ENCODE data around the gene MRPL43. TPM values are rescaled to one million over a fixed set of nuclear protein-coding genes. Genes with fewer than 3 reads are reported as not detected.

The MRPL43 gene
- total and polyA plus RNA-seq, 2 experiments from 2014 or later: 114 to 128 TPM

- no peaks in the 10 kb centered on the region for H3K27me3 ChIP-seq
- no peak for TF ChIP-seq CTCF (IDR thresholded peaks at IDR 0.05; ENCODE audit: low read depth, low read length)
- peaks cover 13% of the 10 kb centered on the region for H3K36me3 ChIP-seq
- DNase-seq (ENCODE audit: low read depth in 1 of 2, low spot score in 1 of 2): no peak
- H3K9me3 ChIP-seq (ENCODE audit: low read depth): no peaks in the 10 kb centered on the region
- H3K4me1 ChIP-seq (ENCODE audit: low read depth): peaks cover 7% of the 10 kb centered on the region
- peak overlapping the region; percentile 94 for H3K27ac ChIP-seq
- H3K4me3 ChIP-seq: peak overlapping the region; percentile 82
Observed at GRCh38 chr10:100987685-100988049, 370 bp upstream of the MRPL43 start.

GRCh38 chr10:100986623-100986951 is 710 bp downstream of the MRPL43 start:
- Histone ChIP-seq H3K27ac (peak overlapping the region; percentile 94), H3K27me3 (no peaks in the 10 kb centered on the region), H3K4me1 (ENCODE audit: low read depth) (peaks cover 7% of the 10 kb centered on the region), H3K9me3 (ENCODE audit: low read depth) (no peaks in the 10 kb centered on the region), H3K4me3 (peak overlapping the region; percentile 82), H3K36me3 (peaks cover 14% of the 10 kb centered on the region)
- no peak for DNase-seq (ENCODE audit: low read depth in 1 of 2, low spot score in 1 of 2)
- no peak for TF ChIP-seq CTCF (IDR thresholded peaks at IDR 0.05; ENCODE audit: low read depth, low read length)

- no peaks in the 10 kb centered on the region for H3K27me3 ChIP-seq
- no peak for TF ChIP-seq CTCF (IDR thresholded peaks at IDR 0.05; ENCODE audit: low read depth, low read length)
- peaks cover 7% of the 10 kb centered on the region for H3K4me1 ChIP-seq (ENCODE audit: low read depth)
- no peak for DNase-seq (ENCODE audit: low read depth in 1 of 2, low spot score in 1 of 2)
- no peak overlapping the region for H3K27ac ChIP-seq
- no peaks in the 10 kb centered on the region for H3K9me3 ChIP-seq (ENCODE audit: low read depth)
- H3K4me3 ChIP-seq: no peak overlapping the region
- peaks cover 11% of the 10 kb centered on the region for H3K36me3 ChIP-seq
Observed at GRCh38 chr10:100985336-100985735, 2.0 kb downstream of the MRPL43 start.

GRCh38 chr10:100984672-100985177 is 2.6 kb downstream of the MRPL43 start:
- no peak overlapping the region for H3K27ac ChIP-seq
- no peaks in the 10 kb centered on the region for H3K27me3 ChIP-seq
- H3K9me3 ChIP-seq (ENCODE audit: low read depth): no peaks in the 10 kb centered on the region
- TF ChIP-seq CTCF (IDR thresholded peaks at IDR 0.05; ENCODE audit: low read depth, low read length): no peak
- DNase-seq (ENCODE audit: low read depth in 1 of 2, low spot score in 1 of 2): peak in 1 of 2 donors; percentile 14
- H3K4me3 ChIP-seq: no peak overlapping the region
- H3K36me3 ChIP-seq: peaks cover 11% of the 10 kb centered on the region
- H3K4me1 ChIP-seq (ENCODE audit: low read depth): peaks cover 7% of the 10 kb centered on the region

GRCh38 chr10:100983868-100984671 is 3.2 kb downstream of the MRPL43 start:
- H3K4me1 ChIP-seq (ENCODE audit: low read depth): peaks cover 7% of the 10 kb centered on the region
- no peaks in the 10 kb centered on the region for H3K9me3 ChIP-seq (ENCODE audit: low read depth)
- H3K36me3 ChIP-seq: peaks cover 13% of the 10 kb centered on the region
- DNase-seq (ENCODE audit: low read depth in 1 of 2, low spot score in 1 of 2): no peak
- no peak overlapping the region for H3K27ac ChIP-seq
- no peak overlapping the region for H3K4me3 ChIP-seq
- TF ChIP-seq CTCF (IDR thresholded peaks at IDR 0.05; ENCODE audit: low read depth, low read length): no peak
- H3K27me3 ChIP-seq: no peaks in the 10 kb centered on the region

Data from cardiac muscle cell (in vitro differentiated cells and primary cell).